GM18498 (cell line): ENCODE measurements around the gene NFIA.

Experiments used
- ATAC-seq: cut with Tn5 transposase; IDR thresholded peaks from one replicate; pipeline ENCODE4 v1.9.1; 2021; ENCODE audit warnings: mild to moderate bottlenecking, moderate library complexity; ENCODE audit not compliant: unreplicated experiment

The NFIA gene

GRCh38 chr1:61082311-61083012 is at the start of gene NFIA:
Gene NFIA, plus strand, starts transcription at chr1:61082561.
- ATAC-seq: no peak

- ATAC-seq: no peak
These were observed 46.5 kb upstream of the NFIA start for GRCh38 chr1:61035880-61036279.

GRCh38 chr1:61042466-61043009 is 39.8 kb upstream of the NFIA start:
- ATAC-seq: no peak

GRCh38 chr1:61043010-61043820 is 39.1 kb upstream of the NFIA start:
- no peak for ATAC-seq

GRCh38 chr1:61046434-61046833 is 35.9 kb upstream of the NFIA start:
- ATAC-seq: no peak

- no peak for ATAC-seq
These were observed 35.3 kb upstream of the NFIA start for GRCh38 chr1:61047061-61047460.

GRCh38 chr1:61049850-61050540 is 32.4 kb upstream of the NFIA start:
- peak; percentile 73 for ATAC-seq

- ATAC-seq: peak; percentile 23
These were observed 31.6 kb upstream of the NFIA start for GRCh38 chr1:61050541-61051442.

GRCh38 chr1:61051443-61051718 is 31.0 kb upstream of the NFIA start:
- no peak for ATAC-seq

GRCh38 chr1:61051719-61052394 is 30.5 kb upstream of the NFIA start:
- ATAC-seq: no peak

GRCh38 chr1:61052395-61053225 is 29.8 kb upstream of the NFIA start:
- ATAC-seq: no peak

GRCh38 chr1:61053226-61053711 is 29.1 kb upstream of the NFIA start:
- ATAC-seq: no peak

- ATAC-seq: no peak
These were observed 28.4 kb upstream of the NFIA start for GRCh38 chr1:61053712-61054600.

GRCh38 chr1:61054601-61054993 is 27.8 kb upstream of the NFIA start:
- no peak for ATAC-seq

- no peak for ATAC-seq
These were observed 27.2 kb upstream of the NFIA start for GRCh38 chr1:61055110-61055614.

GRCh38 chr1:61056196-61056572 is 26.2 kb upstream of the NFIA start:
- ATAC-seq: no peak

GRCh38 chr1:61056573-61057439 is 25.6 kb upstream of the NFIA start:
- no peak for ATAC-seq
